Right lobe of liver (tissue), 4 donors: ENCODE data around the gene PDIA5.

Source experiments
- CTCF ChIP-seq, 4 donors: fragments of 200-600 bp in 3 of 4; fragments of 450-650 bp in 1 of 4; IDR thresholded peaks; one replicate each; pipeline versions ENCODE4 v1.5.1 to v1.8.0; 2016 to 2022; ENCODE audit warnings: antibody characterized with exemption in 4 of 4, mild to moderate bottlenecking in 2 of 4
- POLR2A ChIP-seq: fragments of 450-650 bp; IDR thresholded peaks from one replicate; pipeline ENCODE4 v1.6.1; 2017; ENCODE audit warnings: antibody characterized with exemption, mild to moderate bottlenecking
- donor health status: DM: no; HTN: no; CAD: no.
- donor health status: DM: no; HTN: no; CAD: no.
- donor health status: DM: no; HTN: yes; CAD: no.

GRCh38 chr3:123202451-123202850 lies 135.6 kb downstream of the PDIA5 start:
- TF ChIP-seq POLR2A (no peak), CTCF (IDR thresholded peaks at IDR 0.05) (no peak)
